ENCODE measurements around the gene INTS14. TPM values are rescaled to one million over a fixed set of nuclear protein-coding genes. Genes with fewer than 3 reads are reported as not detected.

The INTS14 gene
- total RNA-seq, 1 experiment from 2014 or later, result 28.3 TPM

DNA sequence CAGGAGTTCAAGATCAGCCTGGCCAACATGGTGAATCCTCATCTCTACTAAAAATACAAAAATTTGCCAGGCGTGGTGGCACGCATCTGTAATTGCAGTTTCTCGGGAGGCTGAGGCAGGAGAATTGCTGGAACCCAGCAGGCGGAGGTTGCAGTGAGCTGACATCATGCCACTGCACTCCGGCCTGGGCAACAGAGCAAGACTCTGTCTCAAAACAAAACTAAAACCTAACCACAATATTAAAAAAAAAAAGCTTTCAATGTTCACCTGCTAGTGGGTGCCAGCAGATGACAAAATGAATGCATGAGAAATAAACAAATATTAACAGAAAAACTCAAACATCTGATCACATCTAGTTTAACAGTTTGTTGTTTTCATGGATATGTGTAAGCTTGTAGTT, 19.8 kb upstream of the INTS14 start (continued):
- TF ChIP-seq IRF2 (CRISPR knock-in tag; IDR thresholded peaks at IDR 0.05; ENCODE audit: borderline replicate concordance, low read depth) (no peak), FOXP1 (CRISPR knock-in tag; IDR thresholded peaks at IDR 0.05; ENCODE audit: borderline replicate concordance) (no peak), ZNF396 (CRISPR knock-in tag; IDR thresholded peaks at IDR 0.05; ENCODE audit: borderline replicate concordance) (no peak), MXD4 (CRISPR knock-in tag; IDR thresholded peaks at IDR 0.05; ENCODE audit: borderline replicate concordance) (no peak), TCF7 (CRISPR knock-in tag; IDR thresholded peaks at IDR 0.05; ENCODE audit: low read depth) (no peak)

DNA sequence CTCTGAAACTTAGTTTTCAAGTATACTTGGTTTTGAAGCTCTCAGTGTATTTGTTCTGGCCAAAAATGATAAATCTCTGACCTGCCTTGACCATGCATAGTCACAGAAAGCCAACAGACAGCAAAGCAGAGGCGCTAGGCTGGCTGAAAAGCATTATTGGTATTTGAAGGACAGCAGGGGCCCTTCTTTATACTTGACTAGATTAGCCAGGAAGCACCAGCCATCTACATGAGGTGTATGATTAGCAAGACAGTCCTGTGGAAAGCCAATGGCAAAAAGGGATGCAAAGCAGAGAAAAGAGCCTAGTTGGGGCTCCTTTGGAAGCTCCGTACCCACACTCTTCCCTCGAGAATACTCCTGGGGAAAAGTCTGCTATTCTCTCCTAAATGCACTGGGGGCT, 18.6 kb upstream of the INTS14 start:
- TF ChIP-seq JAZF1 (CRISPR knock-in tag; IDR thresholded peaks at IDR 0.05), result no peak
- TF ChIP-seq RORB (CRISPR knock-in tag; IDR thresholded peaks at IDR 0.05), result no peak
- TF ChIP-seq MXD4 (CRISPR knock-in tag; IDR thresholded peaks at IDR 0.05; ENCODE audit: borderline replicate concordance), result no peak
- TF ChIP-seq ZNF263 (CRISPR knock-in tag; IDR thresholded peaks at IDR 0.05; ENCODE audit: low read depth), result no peak
- TF ChIP-seq, protein P1, sequence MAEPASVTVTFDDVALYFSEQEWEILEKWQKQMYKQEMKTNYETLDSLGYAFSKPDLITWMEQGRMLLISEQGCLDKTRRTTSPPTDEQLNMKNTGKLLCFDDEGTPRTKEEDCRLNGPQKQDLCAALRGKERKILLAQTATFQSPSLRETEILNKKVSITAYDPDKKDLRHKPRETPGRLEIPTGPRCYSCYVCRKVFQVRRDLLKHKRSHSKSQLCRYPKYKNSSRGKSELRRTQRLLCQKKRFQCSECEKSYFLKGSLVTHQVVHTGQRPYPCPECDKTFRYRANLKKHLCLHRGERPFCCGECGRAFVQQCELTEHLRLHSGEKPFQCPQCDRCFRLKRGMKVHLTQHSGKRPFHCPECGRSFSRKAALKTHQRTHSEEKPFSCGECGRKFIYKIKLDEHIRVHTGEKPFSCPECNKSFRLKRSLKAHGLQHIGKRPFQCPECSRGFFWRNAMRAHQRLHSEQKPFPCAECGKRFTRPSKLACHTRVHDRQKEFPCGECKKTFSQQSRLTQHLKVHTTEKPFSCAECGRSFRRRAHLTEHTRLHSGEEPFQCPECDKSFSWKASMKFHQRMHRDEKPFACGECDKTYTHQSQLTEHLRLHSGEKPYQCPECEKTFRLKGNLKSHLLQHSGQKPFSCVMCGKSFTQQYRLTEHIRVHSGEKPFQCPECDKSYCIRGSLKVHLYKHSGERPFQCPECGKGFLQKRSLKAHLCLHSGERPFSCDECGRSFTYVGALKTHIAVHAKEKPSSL (CRISPR knock-in tag; conservative IDR thresholded peaks at IDR 0.05), result no peak
- H3K27me3 Mint-ChIP-seq (ENCODE audit: low read depth), result no peaks in the 10 kb centered on the region
- H3K4me1 Mint-ChIP-seq, result peaks cover 9% of the 10 kb centered on the region; the same call in 1 of the 2 replicates
- ChIA-PET CTCF (interaction anchor here (1.0 to 2.2 kb wide), 3 partner anchors 8 to 246 kb away, joined by 3 to 8 read pairs (median 3); no protein-coding TSS in a partner anchor), POLR2A (interaction anchor here (1.5 kb wide), 1 partner anchor 203 kb away, joined by 4 read pairs; no protein-coding TSS in a partner anchor)
- H3K36me3 Mint-ChIP-seq, result no peaks in the 10 kb centered on the region
- no peak for DNase-seq (ENCODE audit: low spot score)
- peak; percentile 62 for ATAC-seq
- no peak overlapping the region for H3K27ac Mint-ChIP-seq
- no peaks in the 10 kb centered on the region for H3K9me3 Mint-ChIP-seq
- H3K4me3 Mint-ChIP-seq, result no peak overlapping the region

DNA sequence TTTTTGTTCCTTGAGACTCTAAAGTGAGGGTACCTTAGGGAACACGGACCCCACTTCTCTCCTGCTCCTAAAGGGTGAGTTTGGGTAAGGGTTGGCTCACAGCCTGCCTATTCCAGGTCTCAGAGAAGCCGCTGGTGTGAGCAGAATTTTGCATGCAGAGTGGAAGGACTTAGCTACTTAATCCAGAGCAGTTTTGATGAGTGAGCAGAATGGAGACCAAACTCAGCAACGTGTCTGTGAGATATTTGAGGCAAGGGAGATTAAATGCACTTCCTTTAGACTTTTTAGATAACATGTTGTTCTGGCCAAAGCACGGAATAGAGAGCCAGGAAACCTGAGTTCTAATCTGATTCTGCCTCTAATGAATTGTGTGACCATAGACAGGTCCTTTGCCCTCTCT, 15.9 kb upstream of the INTS14 start:
- peaks cover 4% of the 10 kb centered on the region; the same call in 1 of the 2 replicates for H3K4me1 Mint-ChIP-seq
- ChIA-PET POLR2A (no interaction called here), CTCF (no interaction called here)
- H3K36me3 Mint-ChIP-seq, result no peaks in the 10 kb centered on the region
- DNase-seq (ENCODE audit: low spot score), result no peak
- H3K9me3 Mint-ChIP-seq, result no peaks in the 10 kb centered on the region
- no peak overlapping the region for H3K4me3 Mint-ChIP-seq
- H3K27me3 Mint-ChIP-seq (ENCODE audit: low read depth), result no peaks in the 10 kb centered on the region
- no peak for ATAC-seq
- TF ChIP-seq ZBTB21 (CRISPR knock-in tag; IDR thresholded peaks at IDR 0.05; ENCODE audit: borderline replicate concordance), result no peak
- no peak for TF ChIP-seq NR3C1 (CRISPR knock-in tag; conservative IDR thresholded peaks at IDR 0.05; ENCODE audit: low read depth)
- no peak for TF ChIP-seq ZNF263 (CRISPR knock-in tag; IDR thresholded peaks at IDR 0.05; ENCODE audit: low read depth)
- TF ChIP-seq ELF4 (CRISPR knock-in tag; IDR thresholded peaks at IDR 0.05; ENCODE audit: low read depth), result no peak
- TF ChIP-seq, protein P2, sequence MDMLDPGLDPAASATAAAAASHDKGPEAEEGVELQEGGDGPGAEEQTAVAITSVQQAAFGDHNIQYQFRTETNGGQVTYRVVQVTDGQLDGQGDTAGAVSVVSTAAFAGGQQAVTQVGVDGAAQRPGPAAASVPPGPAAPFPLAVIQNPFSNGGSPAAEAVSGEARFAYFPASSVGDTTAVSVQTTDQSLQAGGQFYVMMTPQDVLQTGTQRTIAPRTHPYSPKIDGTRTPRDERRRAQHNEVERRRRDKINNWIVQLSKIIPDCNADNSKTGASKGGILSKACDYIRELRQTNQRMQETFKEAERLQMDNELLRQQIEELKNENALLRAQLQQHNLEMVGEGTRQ (CRISPR knock-in tag; IDR thresholded peaks at IDR 0.05), result no peak
- TF ChIP-seq, protein P3, sequence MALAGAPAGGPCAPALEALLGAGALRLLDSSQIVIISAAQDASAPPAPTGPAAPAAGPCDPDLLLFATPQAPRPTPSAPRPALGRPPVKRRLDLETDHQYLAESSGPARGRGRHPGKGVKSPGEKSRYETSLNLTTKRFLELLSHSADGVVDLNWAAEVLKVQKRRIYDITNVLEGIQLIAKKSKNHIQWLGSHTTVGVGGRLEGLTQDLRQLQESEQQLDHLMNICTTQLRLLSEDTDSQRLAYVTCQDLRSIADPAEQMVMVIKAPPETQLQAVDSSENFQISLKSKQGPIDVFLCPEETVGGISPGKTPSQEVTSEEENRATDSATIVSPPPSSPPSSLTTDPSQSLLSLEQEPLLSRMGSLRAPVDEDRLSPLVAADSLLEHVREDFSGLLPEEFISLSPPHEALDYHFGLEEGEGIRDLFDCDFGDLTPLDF (CRISPR knock-in tag; IDR thresholded peaks at IDR 0.05), result no peak
- TF ChIP-seq, protein P4, sequence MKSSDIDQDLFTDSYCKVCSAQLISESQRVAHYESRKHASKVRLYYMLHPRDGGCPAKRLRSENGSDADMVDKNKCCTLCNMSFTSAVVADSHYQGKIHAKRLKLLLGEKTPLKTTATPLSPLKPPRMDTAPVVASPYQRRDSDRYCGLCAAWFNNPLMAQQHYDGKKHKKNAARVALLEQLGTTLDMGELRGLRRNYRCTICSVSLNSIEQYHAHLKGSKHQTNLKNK (CRISPR knock-in tag; IDR thresholded peaks at IDR 0.05), result no peak
- TF ChIP-seq, protein P5, sequence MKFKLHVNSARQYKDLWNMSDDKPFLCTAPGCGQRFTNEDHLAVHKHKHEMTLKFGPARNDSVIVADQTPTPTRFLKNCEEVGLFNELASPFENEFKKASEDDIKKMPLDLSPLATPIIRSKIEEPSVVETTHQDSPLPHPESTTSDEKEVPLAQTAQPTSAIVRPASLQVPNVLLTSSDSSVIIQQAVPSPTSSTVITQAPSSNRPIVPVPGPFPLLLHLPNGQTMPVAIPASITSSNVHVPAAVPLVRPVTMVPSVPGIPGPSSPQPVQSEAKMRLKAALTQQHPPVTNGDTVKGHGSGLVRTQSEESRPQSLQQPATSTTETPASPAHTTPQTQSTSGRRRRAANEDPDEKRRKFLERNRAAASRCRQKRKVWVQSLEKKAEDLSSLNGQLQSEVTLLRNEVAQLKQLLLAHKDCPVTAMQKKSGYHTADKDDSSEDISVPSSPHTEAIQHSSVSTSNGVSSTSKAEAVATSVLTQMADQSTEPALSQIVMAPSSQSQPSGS (CRISPR knock-in tag; IDR thresholded peaks at IDR 0.05; ENCODE audit: borderline replicate concordance, low read depth), result no peak
- TF ChIP-seq, protein P6, sequence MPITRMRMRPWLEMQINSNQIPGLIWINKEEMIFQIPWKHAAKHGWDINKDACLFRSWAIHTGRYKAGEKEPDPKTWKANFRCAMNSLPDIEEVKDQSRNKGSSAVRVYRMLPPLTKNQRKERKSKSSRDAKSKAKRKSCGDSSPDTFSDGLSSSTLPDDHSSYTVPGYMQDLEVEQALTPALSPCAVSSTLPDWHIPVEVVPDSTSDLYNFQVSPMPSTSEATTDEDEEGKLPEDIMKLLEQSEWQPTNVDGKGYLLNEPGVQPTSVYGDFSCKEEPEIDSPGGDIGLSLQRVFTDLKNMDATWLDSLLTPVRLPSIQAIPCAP (CRISPR knock-in tag; IDR thresholded peaks at IDR 0.05), result no peak
- no peak for TF ChIP-seq GRHL2 (CRISPR knock-in tag; IDR thresholded peaks at IDR 0.05; ENCODE audit: insufficient replicate concordance, severe bottlenecking)
- TF ChIP-seq, protein P7, sequence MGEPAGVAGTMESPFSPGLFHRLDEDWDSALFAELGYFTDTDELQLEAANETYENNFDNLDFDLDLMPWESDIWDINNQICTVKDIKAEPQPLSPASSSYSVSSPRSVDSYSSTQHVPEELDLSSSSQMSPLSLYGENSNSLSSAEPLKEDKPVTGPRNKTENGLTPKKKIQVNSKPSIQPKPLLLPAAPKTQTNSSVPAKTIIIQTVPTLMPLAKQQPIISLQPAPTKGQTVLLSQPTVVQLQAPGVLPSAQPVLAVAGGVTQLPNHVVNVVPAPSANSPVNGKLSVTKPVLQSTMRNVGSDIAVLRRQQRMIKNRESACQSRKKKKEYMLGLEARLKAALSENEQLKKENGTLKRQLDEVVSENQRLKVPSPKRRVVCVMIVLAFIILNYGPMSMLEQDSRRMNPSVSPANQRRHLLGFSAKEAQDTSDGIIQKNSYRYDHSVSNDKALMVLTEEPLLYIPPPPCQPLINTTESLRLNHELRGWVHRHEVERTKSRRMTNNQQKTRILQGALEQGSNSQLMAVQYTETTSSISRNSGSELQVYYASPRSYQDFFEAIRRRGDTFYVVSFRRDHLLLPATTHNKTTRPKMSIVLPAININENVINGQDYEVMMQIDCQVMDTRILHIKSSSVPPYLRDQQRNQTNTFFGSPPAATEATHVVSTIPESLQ (CRISPR knock-in tag; IDR thresholded peaks at IDR 0.05), result no peak
- TF ChIP-seq ETV6 (CRISPR knock-in tag; IDR thresholded peaks at IDR 0.05), result no peak
- TF ChIP-seq ATF1 (CRISPR knock-in tag; IDR thresholded peaks at IDR 0.05), result no peak
- H3K27ac Mint-ChIP-seq, result no peak overlapping the region; the same call in 1 of the 2 replicates
